Brain pericyte (primary cell): ENCODE measurements around the gene PRDM11.

ENCODE experiments used
- DNase-seq: peaks from one replicate; pipeline ENCODE4 v3.0.0-alpha.2; 2012; ENCODE audit warnings: low read depth, low spot score

The PRDM11 gene

GRCh38 chr11:45157247-45158209, 11.1 kb downstream of the PRDM11 start:
- DNase-seq, result no peak

- no peak for DNase-seq
Measured at GRCh38 chr11:45158210-45158731, 11.8 kb downstream of the PRDM11 start.

- no peak for DNase-seq
Measured at GRCh38 chr11:45158891-45159605, 12.6 kb downstream of the PRDM11 start.

GRCh38 chr11:45159781-45160365, 13.4 kb downstream of the PRDM11 start:
- DNase-seq, result no peak

GRCh38 chr11:45161252-45162063, 15.0 kb downstream of the PRDM11 start:
- no peak for DNase-seq

GRCh38 chr11:45162064-45162375, 15.6 kb downstream of the PRDM11 start:
- no peak for DNase-seq

GRCh38 chr11:45162916-45163879, 16.8 kb downstream of the PRDM11 start:
- DNase-seq, result no peak

GRCh38 chr11:45163956-45164575, 17.6 kb downstream of the PRDM11 start:
- DNase-seq, result no peak

GRCh38 chr11:45165386-45165785, 18.9 kb downstream of the PRDM11 start:
- no peak for DNase-seq

GRCh38 chr11:45165806-45166603, 19.6 kb downstream of the PRDM11 start:
- no peak for DNase-seq

- no peak for DNase-seq
Measured at GRCh38 chr11:45166604-45166897, 20.1 kb downstream of the PRDM11 start.

- no peak for DNase-seq
Measured at GRCh38 chr11:45167283-45167682, 20.8 kb downstream of the PRDM11 start.

- DNase-seq, result no peak
Measured at GRCh38 chr11:45168366-45169130, 22.1 kb downstream of the PRDM11 start.

GRCh38 chr11:45169310-45170072, 23.1 kb downstream of the PRDM11 start:
- no peak for DNase-seq

GRCh38 chr11:45170484-45170883, 24.0 kb downstream of the PRDM11 start:
- no peak for DNase-seq

- DNase-seq, result no peak
Measured at GRCh38 chr11:45171550-45171949, 25.1 kb downstream of the PRDM11 start.

- DNase-seq, result no peak
Measured at GRCh38 chr11:45173064-45173463, 26.6 kb downstream of the PRDM11 start.
